Measurements from ENCODE around the gene NKIRAS1. TPM values are rescaled to one million over a fixed set of nuclear protein-coding genes. Genes with fewer than 3 reads are reported as not detected.

NKIRAS1 gene
- total RNA-seq, 1 experiment from 2014 or later, result 6.8 TPM

DNA sequence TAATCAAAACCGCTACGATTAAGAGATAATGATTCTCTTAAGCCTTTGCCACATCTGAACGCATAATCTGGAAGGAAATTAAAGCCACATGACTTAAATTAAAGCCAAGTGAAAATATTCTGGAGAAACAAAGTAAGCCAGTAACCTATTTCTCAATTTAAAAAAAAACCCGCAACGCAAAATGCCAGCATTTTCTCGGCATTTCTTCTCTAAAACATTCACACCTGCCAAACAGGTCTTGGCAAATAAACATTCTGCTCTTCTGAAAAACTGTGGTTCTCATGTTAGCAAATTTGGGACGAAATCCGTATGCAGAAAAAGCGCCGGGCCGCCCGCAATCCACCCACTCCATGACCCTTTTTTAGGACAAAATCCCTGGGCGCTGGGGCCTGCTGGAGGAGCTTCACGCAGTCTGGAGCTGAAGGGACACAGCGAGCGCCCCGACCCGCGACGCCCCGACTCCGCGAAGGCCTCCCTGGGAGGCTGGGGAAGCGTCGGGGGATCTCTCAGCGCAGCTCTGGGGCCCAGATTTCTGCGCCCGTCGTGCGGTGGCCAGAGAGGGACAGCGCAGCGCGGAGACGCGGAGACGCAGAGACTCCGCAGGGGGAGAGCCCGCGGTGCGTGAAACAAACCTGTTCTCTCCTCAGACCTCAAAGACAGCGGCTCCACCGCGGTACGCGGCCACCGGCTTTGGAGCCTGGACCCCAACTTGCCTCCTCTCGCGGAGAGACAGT, 471 bp downstream of the NKIRAS1 start:
- H3K36me3 Mint-ChIP-seq (ENCODE audit: insufficient read depth, unreplicated experiment), result peaks cover 49% of the 10 kb centered on the region
- TSS peak; percentile 57 for BruUV-seq (replicated peaks)
- peak overlapping the region; percentile 92 for H3K4me3 Mint-ChIP-seq (ENCODE audit: unreplicated experiment)
- H3K27me3 Mint-ChIP-seq (ENCODE audit: insufficient read depth, unreplicated experiment), result no peaks in the 10 kb centered on the region
- intact Hi-C loops (cut with micrococcal nuclease), result loop anchor here (5.0 kb wide), 1 partner anchor 76 kb away; no protein-coding TSS in a partner anchor
- no peaks in the 10 kb centered on the region for H3K9me3 Mint-ChIP-seq (ENCODE audit: unreplicated experiment)
- ChIA-PET CTCF (interaction anchor here (0.6 to 1.5 kb wide), 9 partner anchors 10 to 678 kb away, joined by 3 to 6 read pairs (median 4); no protein-coding TSS in a partner anchor), POLR2A (interaction anchor here (0.6 to 13.1 kb wide), 63 partner anchors 8 to 1753 kb away, joined by 3 to 234 read pairs (median 4); partner anchors contain the start of genes NR1D2 and THRB)
- peaks cover 26% of the 10 kb centered on the region for H3K4me1 Mint-ChIP-seq (ENCODE audit: insufficient read depth, unreplicated experiment)
- TF ChIP-seq, protein P1, sequence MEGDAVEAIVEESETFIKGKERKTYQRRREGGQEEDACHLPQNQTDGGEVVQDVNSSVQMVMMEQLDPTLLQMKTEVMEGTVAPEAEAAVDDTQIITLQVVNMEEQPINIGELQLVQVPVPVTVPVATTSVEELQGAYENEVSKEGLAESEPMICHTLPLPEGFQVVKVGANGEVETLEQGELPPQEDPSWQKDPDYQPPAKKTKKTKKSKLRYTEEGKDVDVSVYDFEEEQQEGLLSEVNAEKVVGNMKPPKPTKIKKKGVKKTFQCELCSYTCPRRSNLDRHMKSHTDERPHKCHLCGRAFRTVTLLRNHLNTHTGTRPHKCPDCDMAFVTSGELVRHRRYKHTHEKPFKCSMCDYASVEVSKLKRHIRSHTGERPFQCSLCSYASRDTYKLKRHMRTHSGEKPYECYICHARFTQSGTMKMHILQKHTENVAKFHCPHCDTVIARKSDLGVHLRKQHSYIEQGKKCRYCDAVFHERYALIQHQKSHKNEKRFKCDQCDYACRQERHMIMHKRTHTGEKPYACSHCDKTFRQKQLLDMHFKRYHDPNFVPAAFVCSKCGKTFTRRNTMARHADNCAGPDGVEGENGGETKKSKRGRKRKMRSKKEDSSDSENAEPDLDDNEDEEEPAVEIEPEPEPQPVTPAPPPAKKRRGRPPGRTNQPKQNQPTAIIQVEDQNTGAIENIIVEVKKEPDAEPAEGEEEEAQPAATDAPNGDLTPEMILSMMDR (IDR thresholded peaks at IDR 0.05; ENCODE audit: unreplicated experiment), result no peak
- DNase-seq (ENCODE audit: unreplicated experiment), result no peak
- peak overlapping the region; percentile 76 for H3K27ac Mint-ChIP-seq (ENCODE audit: low read depth, unreplicated experiment)

DNA sequence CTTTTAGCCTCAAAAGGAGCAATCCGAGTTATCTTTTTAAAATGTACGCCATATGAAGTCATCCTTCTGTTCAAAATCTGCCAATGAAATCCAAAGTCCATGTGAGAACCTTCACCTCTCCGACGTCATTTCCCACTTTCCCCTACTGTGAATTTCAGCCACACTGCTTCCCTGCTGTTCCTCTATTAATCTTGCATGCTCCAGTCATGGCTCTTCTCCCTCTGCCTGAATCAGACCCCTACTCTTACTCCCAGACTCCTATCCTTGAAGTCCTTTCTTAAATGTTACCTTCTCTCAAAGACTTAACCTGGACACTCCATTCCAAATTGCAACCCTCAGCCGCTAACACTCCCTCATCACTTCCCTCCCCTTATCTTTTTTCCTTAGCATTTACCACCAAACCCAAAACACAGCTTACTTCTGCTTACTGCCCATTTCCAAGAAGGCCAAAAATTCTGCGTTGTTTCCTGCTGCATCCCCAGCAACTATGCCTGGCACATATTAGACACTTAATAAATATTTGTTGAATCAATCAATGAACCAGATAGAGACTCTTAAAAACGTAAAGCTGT, 1.2 kb downstream of the NKIRAS1 start:
- Mint-ChIP-seq H3K4me1 (ENCODE audit: insufficient read depth, unreplicated experiment) (peaks cover 26% of the 10 kb centered on the region), H3K27ac (ENCODE audit: low read depth, unreplicated experiment) (peak overlapping the region; percentile 76), H3K4me3 (ENCODE audit: unreplicated experiment) (peak overlapping the region; percentile 92), H3K36me3 (ENCODE audit: insufficient read depth, unreplicated experiment) (peaks cover 51% of the 10 kb centered on the region), H3K27me3 (ENCODE audit: insufficient read depth, unreplicated experiment) (no peaks in the 10 kb centered on the region), H3K9me3 (ENCODE audit: unreplicated experiment) (no peaks in the 10 kb centered on the region)
- TF ChIP-seq, protein P1 (IDR thresholded peaks at IDR 0.05; ENCODE audit: unreplicated experiment), result no peak
- DNase-seq (ENCODE audit: unreplicated experiment), result no peak
- intact Hi-C loops (cut with micrococcal nuclease), result loop anchor here (5.0 kb wide), 1 partner anchor 77 kb away; no protein-coding TSS in a partner anchor
- ChIA-PET POLR2A (interaction anchor here (0.6 to 13.1 kb wide), 21 partner anchors 9 to 1060 kb away, joined by 3 to 234 read pairs (median 10); partner anchors contain the start of gene NR1D2), CTCF (interaction anchor here (1.1 to 1.5 kb wide), 3 partner anchors 9 to 31 kb away, joined by 3 to 4 read pairs (median 4); no protein-coding TSS in a partner anchor)
- no TSS peak for BruUV-seq (replicated peaks)

DNA sequence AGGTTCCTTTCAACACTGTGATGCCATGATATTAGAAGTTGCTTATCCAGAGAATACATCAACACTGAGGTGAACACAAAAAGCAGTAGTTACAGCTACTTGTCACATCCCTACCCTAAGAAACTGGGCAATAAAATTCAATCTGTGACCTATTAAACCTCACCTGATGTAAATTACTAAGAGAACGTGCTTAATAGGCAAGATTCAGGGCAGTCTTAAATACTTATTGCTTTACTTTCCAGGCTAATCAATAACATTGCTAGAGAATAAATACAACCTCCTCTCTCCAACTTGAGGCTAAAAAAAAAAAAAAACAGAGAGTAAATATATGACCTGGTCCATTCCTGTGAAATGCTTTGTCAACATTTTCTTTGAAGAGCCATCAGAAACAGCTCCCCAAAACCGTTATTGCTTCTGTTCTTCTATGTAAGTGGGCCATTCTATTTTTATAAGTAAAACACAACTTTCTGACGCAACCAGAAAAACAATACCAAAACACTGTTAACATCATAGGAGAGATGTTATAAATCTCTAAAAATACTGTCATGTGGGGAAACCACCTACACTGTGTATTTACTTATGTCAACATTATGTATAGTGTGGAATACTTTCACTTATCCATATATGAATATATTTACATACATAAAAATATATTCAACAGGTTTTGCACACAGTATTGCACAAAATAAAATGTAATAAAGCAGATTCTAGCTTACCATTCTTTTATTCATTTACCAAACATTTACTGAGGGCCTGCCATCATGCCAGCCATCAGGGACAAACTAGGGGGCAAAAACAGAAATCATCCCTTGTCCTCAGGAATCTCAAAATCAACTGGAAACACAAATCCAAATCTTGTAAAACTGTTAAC, 2.7 kb downstream of the NKIRAS1 start:
- no peaks in the 10 kb centered on the region for H3K9me3 Mint-ChIP-seq (ENCODE audit: unreplicated experiment)
- intact Hi-C loops (cut with micrococcal nuclease), result no loop called here
- CTCF ChIA-PET, result interaction anchor here (0.7 kb wide), 1 partner anchor 13 kb away, joined by 3 read pairs; no protein-coding TSS in a partner anchor
- peaks cover 26% of the 10 kb centered on the region for H3K4me1 Mint-ChIP-seq (ENCODE audit: insufficient read depth, unreplicated experiment)
- H3K4me3 Mint-ChIP-seq (ENCODE audit: unreplicated experiment), result no peak overlapping the region
- H3K27me3 Mint-ChIP-seq (ENCODE audit: insufficient read depth, unreplicated experiment), result no peaks in the 10 kb centered on the region
- H3K27ac Mint-ChIP-seq (ENCODE audit: low read depth, unreplicated experiment), result no peak overlapping the region
- H3K36me3 Mint-ChIP-seq (ENCODE audit: insufficient read depth, unreplicated experiment), result peaks cover 51% of the 10 kb centered on the region
- no TSS peak for BruUV-seq (replicated peaks)
- POLR2A ChIA-PET, result interaction anchor here (0.6 to 13.1 kb wide), 4 partner anchors 11 to 321 kb away, joined by 3 to 234 read pairs (median 5); partner anchors contain the start of gene NR1D2
- DNase-seq (ENCODE audit: unreplicated experiment), result no peak
- TF ChIP-seq, protein P1 (IDR thresholded peaks at IDR 0.05; ENCODE audit: unreplicated experiment), result no peak

Data from MCF 10A (cell line).